Breast epithelium (tissue), 4 donors: ENCODE data around the gene LSM6. TPM values are rescaled to one million over a fixed set of nuclear protein-coding genes. Genes with fewer than 3 reads are reported as not detected.

Source experiments
- DNase-seq, 2 donors: peaks; one replicate each; pipeline ENCODE4 v3.0.0-alpha.2; 2019; ENCODE audit warnings: low spot score in 2 of 2
- H3K27ac ChIP-seq, 2 donors: fragments of 200-600 bp; sonication (generic) in 1 of 2; one replicate each; pipeline ENCODE4 v1.5.1; 2016 to 2019; ENCODE audit warnings: mild to moderate bottlenecking in 1 of 2
- H3K27me3 ChIP-seq, 2 donors: fragments of 200-600 bp; sonication (generic) in 1 of 2; one replicate each; pipeline versions ENCODE4 v1.5.1 to v1.6.0; 2017 to 2019; ENCODE audit warnings: control low read depth in 1 of 2, mild to moderate bottlenecking in 1 of 2
- H3K36me3 ChIP-seq: fragments of 200-600 bp; one replicate; pipeline ENCODE4 v1.5.1; 2019
- H3K4me1 ChIP-seq, 2 donors: fragments of 200-600 bp; sonication (generic); one replicate each; pipeline ENCODE4 v1.5.1; 2016 to 2019; ENCODE audit warnings: control low read depth in 1 of 2
- H3K4me3 ChIP-seq, 3 donors: fragments of 200-600 bp; sonication (generic); 1 replicate in 2 of 3; 2 replicates in 1 of 3; pipeline ENCODE4 v1.5.1; 2016 to 2019; ENCODE audit warnings: mild to moderate bottlenecking in 3 of 3, moderate library complexity in 2 of 3
- H3K9me3 ChIP-seq, 2 donors: fragments of 200-600 bp; sonication (generic) in 1 of 2; one replicate each; pipeline ENCODE4 v1.5.1; 2016 to 2019; ENCODE audit warnings: control low read depth in 1 of 2
- POLR2A ChIP-seq: fragments of 450-650 bp; IDR thresholded peaks from one replicate; pipeline ENCODE4 v1.6.1; 2016; ENCODE audit warnings: antibody characterized with exemption, mild to moderate bottlenecking, moderate library complexity
- POLR2AphosphoS5 ChIP-seq, 3 donors: sonication (generic); formaldehyde crosslinking; IDR thresholded peaks; one replicate each; pipeline ENCODE4 v1.6.1; 2017; ENCODE audit warnings: antibody characterized with exemption in 3 of 3
- intact Hi-C: fragments of 100-400 bp; cut with DNase I; formaldehyde crosslinking; loops from one replicate; pipeline ENCODE4 v1.15.1; 2023; ENCODE audit warnings: low total_unique reads
- total RNA-seq, 3 donors: library from RNA; depleted of rRNA; stranded (reverse); fragments of >200 nt; gene quantifications; one replicate each; pipeline ENCODE4 v1.1.0, GENCODE V29; 2016
- TF ChIP-seq, protein P1 (sequence below), 3 donors: fragments of 450-650 bp; IDR thresholded peaks; one replicate each; pipeline ENCODE4 v1.5.1; 2016 to 2017; ENCODE audit warnings: antibody characterized with exemption in 3 of 3, mild to moderate bottlenecking in 3 of 3, moderate library complexity in 3 of 3

Gene LSM6
- total RNA-seq, 3 donors from 2014 or later = 23.1 to 38.4 (median 28.8) TPM

DNA sequence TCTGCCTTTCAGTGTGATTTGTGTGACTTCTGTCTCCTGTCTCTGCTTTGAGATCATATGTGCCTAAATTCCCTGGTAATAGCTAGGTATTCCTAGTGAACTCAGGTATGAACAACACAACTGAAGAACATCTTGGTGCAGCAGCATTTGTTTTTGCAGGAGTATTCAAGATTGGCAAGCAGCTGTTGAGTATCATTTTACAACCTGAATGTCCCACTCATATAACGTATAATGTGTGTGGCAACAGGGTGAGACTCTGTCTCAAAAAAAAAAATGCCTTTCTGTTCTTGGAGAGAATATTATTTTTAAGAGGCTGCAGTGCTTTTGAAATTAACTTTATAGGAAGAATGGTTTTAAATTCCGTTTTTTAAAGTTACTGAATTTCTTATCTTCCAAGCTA is 7.7 kb downstream of the LSM6 start:
- intact Hi-C loops = loop anchor here (1.0 kb wide), 1 partner anchor 8 kb away; no protein-coding TSS in a partner anchor
- Histone ChIP-seq H3K9me3 (no peaks in the 10 kb centered on the region), H3K36me3 (no peaks in the 10 kb centered on the region)

GRCh38 chr4:146186041-146186440 is 10.5 kb downstream of the LSM6 start:
- Histone ChIP-seq H3K4me3 (no peak overlapping the region), H3K4me1 (no peaks in the 10 kb centered on the region), H3K27ac (no peak overlapping the region), H3K36me3 (peaks cover 7% of the 10 kb centered on the region), H3K9me3 (no peaks in the 10 kb centered on the region), H3K27me3 (no peaks in the 10 kb centered on the region)
- intact Hi-C loops = no loop called here
- no peak for DNase-seq
- TF ChIP-seq, protein P1, sequence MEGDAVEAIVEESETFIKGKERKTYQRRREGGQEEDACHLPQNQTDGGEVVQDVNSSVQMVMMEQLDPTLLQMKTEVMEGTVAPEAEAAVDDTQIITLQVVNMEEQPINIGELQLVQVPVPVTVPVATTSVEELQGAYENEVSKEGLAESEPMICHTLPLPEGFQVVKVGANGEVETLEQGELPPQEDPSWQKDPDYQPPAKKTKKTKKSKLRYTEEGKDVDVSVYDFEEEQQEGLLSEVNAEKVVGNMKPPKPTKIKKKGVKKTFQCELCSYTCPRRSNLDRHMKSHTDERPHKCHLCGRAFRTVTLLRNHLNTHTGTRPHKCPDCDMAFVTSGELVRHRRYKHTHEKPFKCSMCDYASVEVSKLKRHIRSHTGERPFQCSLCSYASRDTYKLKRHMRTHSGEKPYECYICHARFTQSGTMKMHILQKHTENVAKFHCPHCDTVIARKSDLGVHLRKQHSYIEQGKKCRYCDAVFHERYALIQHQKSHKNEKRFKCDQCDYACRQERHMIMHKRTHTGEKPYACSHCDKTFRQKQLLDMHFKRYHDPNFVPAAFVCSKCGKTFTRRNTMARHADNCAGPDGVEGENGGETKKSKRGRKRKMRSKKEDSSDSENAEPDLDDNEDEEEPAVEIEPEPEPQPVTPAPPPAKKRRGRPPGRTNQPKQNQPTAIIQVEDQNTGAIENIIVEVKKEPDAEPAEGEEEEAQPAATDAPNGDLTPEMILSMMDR (IDR thresholded peaks at IDR 0.05) = no peak
- TF ChIP-seq POLR2A (no peak), POLR2AphosphoS5 (IDR thresholded peaks at IDR 0.05) (no peak)

More for the DNA sequence above, 7.7 kb downstream of the LSM6 start:
- TF ChIP-seq, protein P1 (IDR thresholded peaks at IDR 0.05) = no peak
- TF ChIP-seq POLR2A = no peak
- no peak for DNase-seq
- peaks cover 3 to 13% of the 10 kb centered on the region in 2 donors for H3K4me1 ChIP-seq
- H3K27me3 ChIP-seq = no peaks in the 10 kb centered on the region
- no peak overlapping the region for H3K4me3 ChIP-seq
- no peak overlapping the region for H3K27ac ChIP-seq

GRCh38 chr4:146186596-146186995 is 11.1 kb downstream of the LSM6 start:
- no peaks in the 10 kb centered on the region for H3K4me1 ChIP-seq
- no peak overlapping the region for H3K27ac ChIP-seq
- no peak for TF ChIP-seq POLR2A
- TF ChIP-seq, protein P1 (IDR thresholded peaks at IDR 0.05) = no peak
- no peak for TF ChIP-seq POLR2AphosphoS5 (IDR thresholded peaks at IDR 0.05)
- no peak overlapping the region for H3K4me3 ChIP-seq
- peaks cover 7% of the 10 kb centered on the region for H3K36me3 ChIP-seq
- no peak for DNase-seq
- H3K27me3 ChIP-seq = no peaks in the 10 kb centered on the region
- intact Hi-C loops = no loop called here
- H3K9me3 ChIP-seq = no peaks in the 10 kb centered on the region

DNA sequence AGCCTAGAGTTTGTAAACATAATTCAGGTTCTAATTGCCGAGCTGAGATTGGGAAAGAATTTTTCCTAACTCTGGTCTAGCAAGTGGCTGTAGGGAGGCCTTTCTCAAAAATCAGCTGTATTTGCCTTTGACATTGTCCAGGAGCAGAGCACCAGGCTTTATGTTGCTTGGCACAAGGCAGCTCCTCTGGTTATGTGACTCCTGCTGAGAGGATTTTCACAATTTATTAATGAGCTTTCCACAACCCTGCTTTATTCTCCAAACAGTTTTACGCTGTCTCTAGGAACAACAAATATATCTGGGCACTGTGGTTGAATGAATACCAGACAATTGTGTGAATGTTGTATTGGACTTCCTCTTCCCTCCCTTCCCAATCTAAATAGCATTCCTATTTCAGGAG is 14.9 kb downstream of the LSM6 start:
- Histone ChIP-seq H3K27ac (no peak overlapping the region), H3K4me1 (no peaks in the 10 kb centered on the region), H3K36me3 (peaks cover 7% of the 10 kb centered on the region), H3K27me3 (no peaks in the 10 kb centered on the region), H3K9me3 (no peaks in the 10 kb centered on the region), H3K4me3 (no peak overlapping the region)
- TF ChIP-seq POLR2AphosphoS5 (IDR thresholded peaks at IDR 0.05) (no peak), POLR2A (no peak)
- TF ChIP-seq, protein P1 (IDR thresholded peaks at IDR 0.05) = no peak
- intact Hi-C loops = no loop called here
- no peak for DNase-seq

- no peak overlapping the region for H3K4me3 ChIP-seq
- intact Hi-C loops = loop anchor here (1.0 kb wide), 1 partner anchor 9 kb away; no protein-coding TSS in a partner anchor
- H3K9me3 ChIP-seq = no peaks in the 10 kb centered on the region
- H3K27me3 ChIP-seq = no peaks in the 10 kb centered on the region
- peak in 1 of 3 donors; percentile 25 for TF ChIP-seq POLR2AphosphoS5 (IDR thresholded peaks at IDR 0.05)
- no peak for TF ChIP-seq POLR2A
- TF ChIP-seq, protein P1 (IDR thresholded peaks at IDR 0.05) = peak in 1 of 3 donors; percentile 35
- H3K4me1 ChIP-seq = no peaks in the 10 kb centered on the region
- peak overlapping the region; percentile 23 to 45 for H3K27ac ChIP-seq
- DNase-seq = no peak
- peaks cover 7% of the 10 kb centered on the region for H3K36me3 ChIP-seq
Measured at GRCh38 chr4:146191766-146192458, 16.4 kb downstream of the LSM6 start.
